Peyer's patch (tissue), 4 donors: ENCODE results near the gene BCAS3. TPM values are rescaled to one million over a fixed set of nuclear protein-coding genes. Genes with fewer than 3 reads are reported as not detected.
A peak's percentile ranks its signal among the peaks of the same experiment; 100 is the strongest.

ENCODE experiments used
- DNase-seq, 3 donors: peaks; one replicate each; pipeline ENCODE4 v3.0.0-alpha.2; 2017 to 2019
- H3K27ac ChIP-seq, 4 donors: fragments of 200-600 bp; sonication (generic); one replicate each; pipeline ENCODE4 v1.5.1; 2016 to 2019
- H3K27me3 ChIP-seq, 2 donors: fragments of 200-600 bp; sonication (generic); one replicate each; pipeline ENCODE4 v1.5.1; 2019
- H3K36me3 ChIP-seq, 3 donors: fragments of 200-600 bp; sonication (generic); one replicate each; pipeline ENCODE4 v1.5.1; 2016 to 2019
- H3K4me1 ChIP-seq, 4 donors: fragments of 200-600 bp; sonication (generic); one replicate each; pipeline ENCODE4 v1.5.1; 2016 to 2019
- H3K4me3 ChIP-seq, 4 donors: fragments of 200-600 bp; sonication (generic); 1 replicate in 3 of 4; 2 replicates in 1 of 4; pipeline ENCODE4 v1.5.1; 2016 to 2019; ENCODE audit warnings: mild to moderate bottlenecking in 1 of 4
- H3K9me3 ChIP-seq, 4 donors: fragments of 200-600 bp; sonication (generic); one replicate each; pipeline ENCODE4 v1.5.1; 2016 to 2019; ENCODE audit warnings: mild to moderate bottlenecking in 1 of 4
- POLR2A ChIP-seq, 2 donors: fragments of 450-650 bp; IDR thresholded peaks; one replicate each; pipeline ENCODE4 v1.5.1; 2017; ENCODE audit warnings: antibody characterized with exemption in 2 of 2, mild to moderate bottlenecking in 2 of 2, moderate library complexity in 2 of 2
- total RNA-seq, 4 donors: library from RNA; depleted of rRNA; stranded (reverse); fragments of >200 nt; gene quantifications; one replicate each; pipeline ENCODE4 v1.1.0, GENCODE V29; 2016
- TF ChIP-seq, protein P1 (sequence below), 6 experiments: fragments of 450-650 bp in 4 of 6; fragments of 200-600 bp in 2 of 6; sonication (generic) in 1 of 6; IDR thresholded peaks; one replicate each; pipeline ENCODE4 v1.5.1; 2017 to 2019; ENCODE audit warnings: antibody characterized with exemption in 6 of 6, mild to moderate bottlenecking in 3 of 6, moderate library complexity in 1 of 6

BCAS3 gene
- total RNA-seq, 4 donors from 2014 or later, result 25.7 to 109 (median 57.1) TPM

DNA sequence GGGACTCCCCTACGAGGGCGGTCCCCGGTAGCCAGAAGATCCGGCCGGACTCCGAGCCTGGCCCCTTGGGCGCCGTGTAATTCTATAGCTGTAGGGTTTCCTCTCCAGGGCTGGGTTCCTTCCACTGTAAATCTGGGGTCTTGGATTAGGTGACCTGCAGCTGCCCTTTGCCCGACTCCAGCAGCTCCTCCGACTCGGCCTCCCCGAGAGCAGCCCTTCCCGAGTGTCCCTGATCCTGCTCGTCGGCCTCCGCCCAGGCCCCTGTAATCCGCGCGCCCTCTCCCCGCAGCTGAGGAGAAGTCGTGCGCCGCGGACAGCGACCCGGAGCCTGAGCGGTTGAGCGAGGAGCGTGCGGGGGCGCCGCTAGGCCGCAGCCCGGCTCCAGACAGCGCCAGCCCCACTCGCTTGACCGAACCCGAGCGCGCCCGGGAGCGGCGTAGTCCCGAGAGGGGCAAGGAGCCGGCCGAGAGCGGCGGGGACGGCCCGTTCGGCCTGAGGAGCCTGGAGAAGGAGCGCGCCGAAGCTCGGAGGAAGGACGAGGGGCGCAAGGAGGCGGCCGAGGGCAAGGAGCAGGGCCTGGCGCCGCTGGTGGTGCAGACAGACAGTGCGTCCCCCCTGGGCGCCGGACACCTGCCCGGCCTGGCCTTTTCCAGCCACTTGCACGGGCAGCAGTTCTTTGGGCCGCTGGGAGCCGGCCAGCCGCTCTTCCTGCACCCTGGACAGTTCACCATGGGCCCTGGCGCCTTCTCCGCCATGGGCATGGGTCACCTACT is 727.4 kb downstream of the BCAS3 start:
- peak in 1 of 3 donors; percentile 41 for DNase-seq
- Histone ChIP-seq H3K9me3 (no peaks in the 10 kb centered on the region), H3K4me1 (peaks cover 0 to 49% (median 23%) of the 10 kb centered on the region in 4 donors), H3K4me3 (peak overlapping the region in 3 of 4 donors; percentile 39 to 41 (median 40)), H3K27me3 (peaks cover 0 to 50% of the 10 kb centered on the region in 2 donors), H3K36me3 (no peaks in the 10 kb centered on the region), H3K27ac (peak overlapping the region in 3 of 4 donors; percentile 9 to 77 (median 71))
- TF ChIP-seq, protein P1, sequence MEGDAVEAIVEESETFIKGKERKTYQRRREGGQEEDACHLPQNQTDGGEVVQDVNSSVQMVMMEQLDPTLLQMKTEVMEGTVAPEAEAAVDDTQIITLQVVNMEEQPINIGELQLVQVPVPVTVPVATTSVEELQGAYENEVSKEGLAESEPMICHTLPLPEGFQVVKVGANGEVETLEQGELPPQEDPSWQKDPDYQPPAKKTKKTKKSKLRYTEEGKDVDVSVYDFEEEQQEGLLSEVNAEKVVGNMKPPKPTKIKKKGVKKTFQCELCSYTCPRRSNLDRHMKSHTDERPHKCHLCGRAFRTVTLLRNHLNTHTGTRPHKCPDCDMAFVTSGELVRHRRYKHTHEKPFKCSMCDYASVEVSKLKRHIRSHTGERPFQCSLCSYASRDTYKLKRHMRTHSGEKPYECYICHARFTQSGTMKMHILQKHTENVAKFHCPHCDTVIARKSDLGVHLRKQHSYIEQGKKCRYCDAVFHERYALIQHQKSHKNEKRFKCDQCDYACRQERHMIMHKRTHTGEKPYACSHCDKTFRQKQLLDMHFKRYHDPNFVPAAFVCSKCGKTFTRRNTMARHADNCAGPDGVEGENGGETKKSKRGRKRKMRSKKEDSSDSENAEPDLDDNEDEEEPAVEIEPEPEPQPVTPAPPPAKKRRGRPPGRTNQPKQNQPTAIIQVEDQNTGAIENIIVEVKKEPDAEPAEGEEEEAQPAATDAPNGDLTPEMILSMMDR (IDR thresholded peaks at IDR 0.05), result no peak
- TF ChIP-seq POLR2A (IDR thresholded peaks at IDR 0.05), result no peak

DNA sequence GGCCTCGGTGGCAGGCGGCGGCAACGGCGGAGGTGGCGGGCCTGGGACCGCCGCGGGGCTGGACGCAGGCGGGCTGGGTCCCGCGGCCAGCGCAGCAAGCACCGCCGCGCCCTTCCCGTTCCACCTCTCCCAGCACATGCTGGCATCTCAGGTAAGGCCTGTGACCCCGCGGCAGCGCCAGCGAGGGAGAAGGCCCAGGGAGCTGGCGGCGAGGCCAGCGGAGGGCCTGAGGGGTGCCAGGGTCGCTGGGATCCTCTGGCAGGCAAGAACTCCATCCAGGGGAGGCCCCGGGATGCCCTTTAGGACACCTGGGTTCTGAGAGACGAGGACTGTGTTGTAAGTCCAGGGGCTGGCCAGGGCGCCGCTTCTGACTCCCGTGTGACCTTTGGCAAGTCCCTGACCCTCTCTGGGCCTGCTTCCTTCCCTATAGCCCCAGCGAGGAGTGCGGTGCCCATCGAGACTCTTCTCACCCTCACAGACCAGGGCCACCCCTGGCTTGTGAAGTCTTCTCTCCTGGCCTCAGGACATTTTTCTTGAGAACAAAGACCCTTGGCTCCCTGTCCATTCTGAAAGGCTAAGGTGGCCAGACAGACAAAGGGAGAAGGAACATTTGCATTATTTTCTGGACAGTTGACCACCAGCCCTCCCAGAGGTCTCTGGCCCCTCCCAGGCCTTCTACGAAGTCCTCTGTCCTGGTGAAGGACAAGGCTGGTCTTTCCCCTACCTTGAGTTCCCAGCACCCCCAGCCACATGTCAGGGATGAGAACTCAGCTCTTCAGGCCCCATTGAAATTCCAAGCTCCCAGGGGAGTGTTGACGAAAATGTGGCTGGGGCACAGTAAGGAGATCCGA is 728.3 kb downstream of the BCAS3 start:
- Histone ChIP-seq H3K27me3 (peaks cover 0 to 51% of the 10 kb centered on the region in 2 donors), H3K36me3 (no peaks in the 10 kb centered on the region), H3K9me3 (no peaks in the 10 kb centered on the region), H3K4me1 (peaks cover 0 to 52% (median 31%) of the 10 kb centered on the region in 4 donors), H3K4me3 (peak overlapping the region in 3 of 4 donors; percentile 39 to 41 (median 40)), H3K27ac (peak overlapping the region in 3 of 4 donors; percentile 27 to 77 (median 71))
- TF ChIP-seq POLR2A (IDR thresholded peaks at IDR 0.05), result no peak
- TF ChIP-seq, protein P1 (IDR thresholded peaks at IDR 0.05), result no peak
- DNase-seq, result peak in 1 of 3 donors; percentile 44

DNA sequence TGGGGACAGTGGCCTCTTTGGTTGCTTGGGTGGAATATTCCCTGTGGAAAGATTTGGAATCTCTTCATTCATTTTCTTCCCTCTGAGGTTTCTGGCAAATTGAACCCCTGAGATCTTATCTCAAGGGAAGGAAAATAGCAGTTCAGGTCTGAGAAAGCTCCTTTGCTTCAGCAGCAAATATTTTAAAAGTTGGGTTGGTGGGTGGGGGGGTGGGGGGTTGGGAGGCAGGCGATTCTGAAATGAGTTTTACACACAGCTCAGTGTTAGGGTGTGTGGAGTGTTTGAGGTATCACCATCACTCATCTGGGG is 728.8 kb downstream of the BCAS3 start:
- H3K9me3 ChIP-seq, result no peaks in the 10 kb centered on the region
- H3K27ac ChIP-seq, result peak overlapping the region in 2 of 4 donors; percentile 71 to 77
- H3K4me3 ChIP-seq, result peak overlapping the region in 1 of 4 donors; percentile 41
- H3K4me1 ChIP-seq, result peaks cover 0 to 57% (median 34%) of the 10 kb centered on the region in 4 donors
- no peaks in the 10 kb centered on the region for H3K36me3 ChIP-seq
- TF ChIP-seq POLR2A (IDR thresholded peaks at IDR 0.05), result no peak
- TF ChIP-seq, protein P1 (IDR thresholded peaks at IDR 0.05), result no peak
- H3K27me3 ChIP-seq, result peaks cover 0 to 49% of the 10 kb centered on the region in 2 donors
- DNase-seq, result no peak

DNA sequence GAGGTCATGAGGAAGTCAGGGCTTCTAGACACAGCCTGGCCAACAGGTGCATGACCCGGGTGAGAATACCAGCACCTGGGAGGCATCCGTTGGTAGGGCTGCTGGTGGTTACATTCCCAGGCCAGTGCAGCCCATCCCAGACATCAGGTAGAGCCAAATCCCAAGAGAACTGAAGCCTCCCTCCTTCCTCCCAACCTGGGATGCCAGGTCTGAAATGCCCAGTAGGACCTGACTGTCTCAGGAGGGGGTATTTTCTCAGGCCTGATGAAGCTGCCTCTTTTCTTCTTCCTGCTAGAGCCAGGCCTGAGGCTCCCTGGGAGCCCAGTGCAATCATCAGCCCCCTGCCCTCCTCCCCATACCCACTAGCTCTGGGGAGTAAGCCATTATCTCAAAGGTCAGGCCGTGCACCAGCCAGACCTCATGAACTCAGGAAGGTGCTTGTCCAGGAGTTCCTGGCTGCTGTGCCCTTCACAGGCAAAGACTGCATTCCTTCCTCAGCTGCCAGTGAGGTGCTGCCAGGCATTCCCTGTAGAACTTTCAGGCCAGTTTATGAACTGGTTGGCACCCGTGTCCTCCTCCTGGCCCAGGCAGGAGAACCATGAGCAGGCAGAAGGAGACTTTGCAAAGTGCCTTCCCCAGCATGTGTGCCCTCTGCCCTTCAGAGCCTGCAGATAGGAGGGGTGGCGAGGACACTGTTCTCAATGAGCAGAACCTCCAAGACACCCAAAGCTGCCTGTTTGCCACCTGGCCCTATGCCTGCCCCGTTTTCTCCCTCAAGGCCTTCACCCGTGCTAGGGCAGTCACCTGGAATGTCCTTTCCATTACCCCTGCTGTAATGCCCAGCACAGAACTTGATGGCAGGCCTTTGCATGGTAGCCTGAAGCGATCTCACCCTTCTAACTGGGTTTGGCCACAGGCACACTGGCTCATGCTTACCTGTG is 729.6 kb downstream of the BCAS3 start:
- Histone ChIP-seq H3K9me3 (no peaks in the 10 kb centered on the region), H3K27ac (peak overlapping the region in 2 of 4 donors; percentile 71 to 77), H3K4me3 (peak overlapping the region in 1 of 4 donors; percentile 1), H3K4me1 (peaks cover 0 to 64% (median 39%) of the 10 kb centered on the region in 4 donors), H3K27me3 (peaks cover 0 to 42% of the 10 kb centered on the region in 2 donors), H3K36me3 (no peaks in the 10 kb centered on the region)
- TF ChIP-seq, protein P1 (IDR thresholded peaks at IDR 0.05), result no peak
- no peak for TF ChIP-seq POLR2A (IDR thresholded peaks at IDR 0.05)
- DNase-seq, result peak in 1 of 3 donors; percentile 40
